ENCODE measurements around the gene RASD1.

RASD1 gene

GRCh38 chr17:17496189-17497064, at the start of gene RASD1:
Gene RASD1 (minus strand): TSS chr17:17496395. CDS start chr17:17496181, 214 bp downstream.
- no peak for DNase-seq (ENCODE audit: low read depth)

GRCh38 chr17:17545984-17546383, 49.8 kb upstream of the RASD1 start:
- DNase-seq (ENCODE audit: low read depth): no peak

- peak; percentile 21 for DNase-seq (ENCODE audit: low read depth)
Observed at GRCh38 chr17:17545031-17545820, 49.0 kb upstream of the RASD1 start.

GRCh38 chr17:17542906-17543635, 46.9 kb upstream of the RASD1 start:
- no peak for DNase-seq (ENCODE audit: low read depth)

- DNase-seq (ENCODE audit: low read depth): no peak
Observed at GRCh38 chr17:17541640-17542001, 45.4 kb upstream of the RASD1 start.

- DNase-seq (ENCODE audit: low read depth): no peak
Observed at GRCh38 chr17:17540935-17541639, 44.9 kb upstream of the RASD1 start.

GRCh38 chr17:17540278-17540906, 44.2 kb upstream of the RASD1 start:
- DNase-seq (ENCODE audit: low read depth): no peak

GRCh38 chr17:17539591-17539990, 43.4 kb upstream of the RASD1 start:
- no peak for DNase-seq (ENCODE audit: low read depth)

GRCh38 chr17:17538417-17539391, 42.5 kb upstream of the RASD1 start:
- no peak for DNase-seq (ENCODE audit: low read depth)

GRCh38 chr17:17537311-17538099, 41.3 kb upstream of the RASD1 start:
- no peak for DNase-seq (ENCODE audit: low read depth)

GRCh38 chr17:17536702-17537101, 40.5 kb upstream of the RASD1 start:
- no peak for DNase-seq (ENCODE audit: low read depth)

- DNase-seq (ENCODE audit: low read depth): no peak
Observed at GRCh38 chr17:17535957-17536356, 39.8 kb upstream of the RASD1 start.

GRCh38 chr17:17533901-17534441, 37.8 kb upstream of the RASD1 start:
- no peak for DNase-seq (ENCODE audit: low read depth)

- no peak for DNase-seq (ENCODE audit: low read depth)
Observed at GRCh38 chr17:17532991-17533390, 36.8 kb upstream of the RASD1 start.

GRCh38 chr17:17531156-17531555, 35.0 kb upstream of the RASD1 start:
- DNase-seq (ENCODE audit: low read depth): no peak

- no peak for DNase-seq (ENCODE audit: low read depth)
Observed at GRCh38 chr17:17528696-17529652, 32.8 kb upstream of the RASD1 start.

- DNase-seq (ENCODE audit: low read depth): no peak
Observed at GRCh38 chr17:17527956-17528500, 31.8 kb upstream of the RASD1 start.

- no peak for DNase-seq (ENCODE audit: low read depth)
Observed at GRCh38 chr17:17527534-17527933, 31.3 kb upstream of the RASD1 start.

Data from GM04503 (cell line).